Left forelimb (tissue), 1 donor: ENCODE measurements around the gene EPS8L1.
"Not testable (repeated sequence)": the region's sequence is repeated elsewhere in the genome, so short reads cannot be mapped to it uniquely, and the experiment has no call there.

Experiments
- DNase-seq: peaks from one replicate; pipeline ENCODE4 v3.0.0-alpha.2; 2018; ENCODE audit warnings: low spot score

The EPS8L1 gene

DNA sequence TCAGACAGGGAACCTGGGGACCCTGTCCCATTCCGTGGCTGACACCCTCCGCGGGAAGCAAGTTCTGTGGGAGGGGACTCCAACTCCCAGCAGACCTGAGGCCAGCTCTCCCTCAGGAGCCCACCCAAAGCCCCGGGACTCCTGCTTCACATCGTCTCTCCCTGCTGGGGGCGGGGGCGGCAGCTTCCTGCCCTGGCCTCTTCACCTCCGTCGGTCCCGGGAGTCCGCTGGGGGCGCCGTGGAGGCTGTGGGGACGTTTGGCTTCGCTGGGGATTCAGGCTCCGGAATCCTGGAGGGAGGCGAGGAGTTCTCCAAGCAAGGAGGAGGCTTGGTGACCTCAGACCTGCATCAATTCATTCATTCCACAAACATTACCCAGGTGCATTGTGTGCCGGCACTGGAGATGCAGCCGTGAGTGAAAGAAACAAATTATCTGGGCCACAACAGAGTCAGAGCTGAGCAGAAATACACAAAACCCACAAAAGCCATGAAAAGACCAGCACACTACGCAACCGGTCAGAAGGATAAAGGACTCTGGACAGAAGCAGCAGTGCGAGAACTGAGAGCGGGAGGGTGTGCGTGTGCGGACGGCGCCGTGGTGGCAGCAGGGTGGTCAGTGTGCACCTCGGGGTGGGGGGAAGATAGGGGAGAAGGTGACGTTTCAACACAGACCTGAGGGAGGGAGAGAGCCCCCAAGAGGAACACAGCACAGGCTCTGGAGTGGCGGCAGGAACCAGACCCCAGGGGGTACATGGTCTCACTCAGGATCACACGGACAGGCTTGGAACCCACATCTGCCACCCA lies 19.0 kb downstream of the EPS8L1 start:
- DNase-seq: no peak

DNA sequence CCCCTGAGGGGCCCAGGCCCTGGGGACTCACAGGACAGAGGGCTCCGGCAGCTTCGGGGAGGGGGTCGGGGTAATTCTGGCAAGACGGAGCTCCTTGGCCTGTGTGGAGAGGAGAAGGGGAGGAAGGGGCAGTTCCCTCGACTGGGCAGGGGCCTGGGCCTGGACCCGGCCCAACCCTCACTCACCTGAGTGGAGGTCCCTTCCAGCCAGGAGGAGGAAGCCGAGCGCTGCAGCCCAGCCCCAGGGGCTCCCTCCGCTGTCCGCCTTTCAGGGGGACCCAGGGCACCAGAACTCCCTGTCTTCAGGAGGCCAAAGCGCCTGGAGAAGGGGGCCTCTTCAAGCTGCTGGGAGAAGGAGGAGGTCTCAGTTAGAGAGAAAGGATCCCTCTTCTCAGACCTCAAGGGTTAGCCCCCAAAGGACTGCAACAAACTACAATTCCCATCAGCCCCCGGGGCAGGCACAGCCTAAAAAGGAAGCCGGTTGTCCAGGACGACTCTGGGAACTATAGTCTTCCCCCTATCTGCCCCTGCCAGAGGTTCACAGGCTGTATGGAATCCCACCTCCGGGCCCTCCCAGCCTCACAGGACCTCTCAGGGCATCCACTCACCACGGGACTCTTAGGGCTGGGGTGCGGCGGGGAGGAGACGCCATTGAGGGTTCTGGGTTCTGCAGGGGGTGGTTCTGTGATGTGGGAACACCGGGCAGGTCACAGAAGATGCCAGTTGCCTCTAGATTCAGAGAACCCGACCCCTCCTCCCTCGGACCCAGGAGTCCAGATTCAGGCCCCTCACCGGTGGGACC lies 19.8 kb downstream of the EPS8L1 start:
- no peak for DNase-seq

DNA sequence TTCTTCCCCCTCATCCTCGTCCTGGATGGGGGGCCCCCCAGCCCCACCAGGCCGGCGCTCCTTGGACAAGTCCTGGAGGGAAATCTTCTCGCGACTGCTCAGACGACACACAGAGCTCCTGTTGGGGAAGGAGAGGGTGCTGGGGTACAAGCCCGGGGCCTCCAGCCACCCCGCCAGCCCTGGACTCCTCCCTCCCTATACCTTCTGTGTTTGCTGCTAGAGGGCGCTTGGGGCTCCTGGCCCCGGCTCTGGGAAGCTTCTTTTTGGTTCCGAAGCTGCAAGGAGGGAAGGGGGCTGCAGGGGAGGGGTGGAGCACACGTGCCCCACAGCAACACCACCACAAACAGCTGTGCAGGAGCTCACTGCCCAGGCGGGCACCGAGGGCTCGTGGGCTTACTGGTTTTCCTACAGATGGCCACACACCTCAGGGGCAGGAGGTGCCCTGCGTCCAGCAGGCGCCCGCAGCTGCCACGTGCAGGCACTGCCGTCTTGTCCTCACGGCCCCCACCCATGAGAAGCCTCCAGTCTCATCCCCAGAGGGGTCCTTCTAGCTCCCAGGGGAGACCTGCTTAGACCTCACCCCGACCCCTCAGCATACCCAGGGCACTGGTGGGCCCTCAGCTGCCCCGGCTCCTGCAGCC lies 20.5 kb downstream of the EPS8L1 start:
- no peak for DNase-seq

DNA sequence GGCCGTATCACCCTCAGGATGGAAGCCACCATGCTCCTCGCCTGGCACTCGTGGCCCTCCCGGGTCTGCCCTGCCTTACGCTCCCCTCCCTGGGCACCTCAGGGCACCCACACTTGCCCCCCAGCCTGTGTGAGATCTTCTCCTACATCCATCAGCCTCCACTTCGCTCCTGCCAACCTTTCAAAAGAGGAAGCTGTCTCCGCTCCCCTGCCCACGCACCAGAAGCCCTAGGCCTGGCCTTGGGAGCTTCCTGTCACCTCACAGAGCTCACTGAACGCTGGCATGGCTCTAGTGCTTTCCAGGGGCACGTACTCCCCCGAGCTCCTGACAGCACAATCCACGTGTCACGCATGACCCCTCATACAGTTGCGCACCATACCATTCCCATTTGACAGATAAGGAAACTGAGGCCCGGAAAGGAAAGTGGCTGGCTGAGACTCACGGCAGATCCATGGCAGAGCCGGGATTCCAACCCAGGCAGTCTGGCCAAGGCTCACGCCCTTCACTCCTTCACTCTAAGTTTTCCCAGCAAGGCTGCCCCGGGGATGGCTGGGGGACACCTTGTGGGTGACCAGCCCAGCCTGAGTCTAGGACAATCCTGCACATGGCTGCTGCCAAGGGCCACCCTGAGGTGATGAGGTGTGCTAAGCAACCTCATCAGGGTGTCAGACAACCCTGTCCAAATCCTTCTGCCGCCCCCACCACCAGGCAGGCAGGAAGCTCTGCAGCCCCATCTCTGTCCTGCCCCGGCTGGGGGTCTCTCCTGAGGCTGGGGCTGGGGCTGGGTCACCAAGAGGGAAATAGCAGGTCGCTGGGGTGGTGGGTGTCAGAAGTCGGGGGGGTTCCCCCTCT lies 22.4 kb downstream of the EPS8L1 start:
- no peak for DNase-seq

DNA sequence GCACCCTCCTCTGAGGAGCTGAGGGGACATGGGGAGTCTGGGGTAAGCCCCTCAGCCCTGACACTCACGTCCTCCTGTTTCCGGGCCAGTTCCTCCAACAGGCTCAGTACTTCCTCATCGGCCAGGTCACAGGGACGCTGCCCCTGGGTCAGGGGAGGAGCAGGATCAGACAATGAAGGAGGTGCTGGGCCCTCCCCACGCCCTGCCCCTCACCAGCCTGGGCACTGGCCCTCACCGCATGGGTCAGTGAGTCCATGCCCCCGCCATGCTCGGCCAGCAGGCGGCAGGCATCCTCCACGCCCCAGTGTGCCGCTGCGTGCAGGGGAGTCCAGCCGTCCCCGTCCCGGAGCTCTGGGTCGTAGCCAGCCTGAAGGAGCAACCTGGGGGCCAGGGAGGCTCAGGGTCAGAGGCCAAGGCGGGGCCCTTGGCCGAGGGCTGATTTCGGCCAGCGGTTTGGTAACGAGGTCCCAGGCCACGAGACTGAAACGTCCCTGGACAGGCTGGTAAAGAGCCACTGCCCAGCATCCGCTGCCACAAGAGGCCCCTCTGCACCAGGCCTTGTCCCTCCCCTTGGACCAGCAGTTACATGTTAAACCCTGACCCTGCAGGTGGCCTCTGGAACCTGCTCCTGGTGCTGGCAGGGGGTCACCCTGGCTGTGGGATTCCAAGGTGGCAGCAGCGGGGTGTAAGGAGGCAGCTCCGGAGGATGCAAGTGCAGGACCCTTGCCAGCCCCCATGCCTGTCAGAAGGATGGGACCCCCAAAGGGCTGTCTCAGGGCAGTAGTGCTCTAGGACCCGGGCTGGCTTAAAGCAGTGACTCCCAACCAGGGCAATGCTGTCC lies 23.3 kb downstream of the EPS8L1 start:
- no peak for DNase-seq

DNA sequence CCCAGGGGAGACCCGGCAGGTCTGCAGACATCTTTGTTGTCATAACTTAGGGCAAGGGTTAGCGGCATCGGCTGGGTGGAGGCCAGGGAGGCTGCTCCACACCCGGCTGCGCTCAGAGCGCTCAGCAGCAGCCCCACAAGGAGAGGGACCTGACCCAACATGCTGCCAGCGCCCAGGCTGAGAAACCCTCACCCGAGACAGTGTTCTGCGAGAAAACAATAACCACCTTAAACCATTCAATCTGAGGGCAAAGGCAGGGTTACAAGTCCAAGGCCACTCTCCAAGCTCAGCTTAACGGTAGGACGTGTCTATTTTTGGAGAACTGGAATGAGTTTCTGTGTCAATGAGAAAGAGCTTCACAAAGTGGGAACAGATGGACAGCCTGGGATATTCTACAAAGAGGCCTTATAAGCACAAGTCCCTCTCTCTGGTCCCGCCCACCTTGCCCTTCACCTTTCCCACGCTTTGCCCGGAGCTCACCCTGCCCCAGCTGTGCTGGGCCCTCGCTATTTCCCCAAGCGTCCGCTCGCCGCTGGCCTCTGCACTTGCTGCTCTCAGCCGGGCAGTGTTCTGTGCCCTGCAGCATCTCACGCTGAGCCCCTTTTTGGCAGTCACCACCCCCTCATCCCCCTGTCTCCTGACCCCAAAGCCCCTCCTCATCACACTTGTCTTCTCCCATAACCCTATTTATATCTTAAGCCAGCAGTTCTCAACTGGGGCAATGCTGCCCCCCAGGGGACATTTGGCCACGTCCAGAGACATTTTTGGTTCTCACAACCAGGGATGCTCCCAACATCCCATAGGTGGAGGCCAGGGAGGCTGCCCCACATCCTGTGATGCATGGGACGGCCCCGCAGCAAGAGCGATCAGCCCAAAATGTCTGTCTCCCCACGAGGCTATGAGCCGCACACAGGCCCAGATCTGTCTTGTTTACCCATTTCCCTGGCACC lies 24.2 kb downstream of the EPS8L1 start:
- no peak for DNase-seq

DNA sequence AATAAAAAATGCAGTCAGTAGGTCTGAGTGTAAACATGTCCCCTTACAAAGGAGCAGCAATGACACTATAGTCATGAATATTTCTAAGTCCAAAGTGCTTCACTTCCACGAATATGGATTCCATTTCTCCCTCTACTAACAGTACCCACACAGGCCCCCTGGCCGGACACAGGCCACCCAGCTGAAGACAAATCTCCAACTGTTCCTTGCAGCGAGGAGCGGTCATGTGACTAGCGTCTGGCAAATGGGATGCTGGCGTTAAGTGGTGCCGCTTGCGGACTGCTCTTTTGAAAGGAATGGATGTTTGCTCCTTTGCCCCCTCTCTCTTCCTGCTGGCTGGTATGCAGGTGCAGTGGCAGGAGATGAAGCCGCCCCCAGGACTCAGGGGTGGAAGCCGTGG lies 25.6 kb downstream of the EPS8L1 start:
- no peak for DNase-seq

GRCh38 chr19:55103190-55103589 lies 27.5 kb downstream of the EPS8L1 start:
- no peak for DNase-seq

- DNase-seq: no peak
Observed at GRCh38 chr19:55105237-55105636, 29.6 kb downstream of the EPS8L1 start.

GRCh38 chr19:55106591-55106990 lies 30.9 kb downstream of the EPS8L1 start:
- DNase-seq: no peak

GRCh38 chr19:55107252-55107651 lies 31.6 kb downstream of the EPS8L1 start:
- DNase-seq: not testable (repeated sequence)

DNA sequence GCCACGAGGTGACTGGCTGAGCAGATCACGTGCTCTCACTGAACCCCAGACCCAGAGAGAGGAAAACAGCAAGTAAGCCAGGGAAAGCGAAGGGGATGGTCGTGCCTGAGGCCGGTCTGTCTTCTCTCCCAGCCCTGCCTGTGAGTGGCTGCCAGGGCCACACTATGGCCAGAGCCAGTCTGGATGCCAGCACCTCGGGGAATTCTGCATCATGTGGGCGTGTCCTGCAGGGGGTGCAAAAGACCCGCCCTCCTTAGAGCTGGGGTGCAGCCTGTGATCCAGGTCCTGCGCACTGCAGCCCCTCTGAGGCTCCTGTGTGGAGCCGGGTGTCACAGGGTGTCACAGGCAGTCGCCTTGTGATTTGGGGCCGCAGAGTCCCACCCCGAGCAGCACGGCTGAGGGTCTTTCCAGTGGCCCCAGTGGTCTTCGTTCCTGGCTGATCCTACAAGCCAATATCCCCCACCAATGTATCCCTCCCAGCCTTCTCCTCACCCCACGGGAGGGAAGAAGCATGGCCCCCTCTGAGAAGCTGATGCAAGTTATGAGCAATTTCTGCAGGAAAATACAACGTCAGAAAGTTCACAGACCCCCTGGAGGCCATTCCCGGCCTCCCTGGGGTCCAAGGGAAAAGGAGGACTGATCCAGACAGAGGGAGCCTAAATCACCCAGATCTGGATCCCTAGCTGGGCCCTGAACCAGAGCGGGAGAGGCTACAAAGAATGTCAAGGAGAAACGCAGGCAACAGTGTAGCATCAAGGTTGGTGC lies 34.0 kb downstream of the EPS8L1 start:
- DNase-seq: no peak

- DNase-seq: peak; percentile 54
Observed at GRCh38 chr19:55111238-55111831, 35.7 kb downstream of the EPS8L1 start.

DNA sequence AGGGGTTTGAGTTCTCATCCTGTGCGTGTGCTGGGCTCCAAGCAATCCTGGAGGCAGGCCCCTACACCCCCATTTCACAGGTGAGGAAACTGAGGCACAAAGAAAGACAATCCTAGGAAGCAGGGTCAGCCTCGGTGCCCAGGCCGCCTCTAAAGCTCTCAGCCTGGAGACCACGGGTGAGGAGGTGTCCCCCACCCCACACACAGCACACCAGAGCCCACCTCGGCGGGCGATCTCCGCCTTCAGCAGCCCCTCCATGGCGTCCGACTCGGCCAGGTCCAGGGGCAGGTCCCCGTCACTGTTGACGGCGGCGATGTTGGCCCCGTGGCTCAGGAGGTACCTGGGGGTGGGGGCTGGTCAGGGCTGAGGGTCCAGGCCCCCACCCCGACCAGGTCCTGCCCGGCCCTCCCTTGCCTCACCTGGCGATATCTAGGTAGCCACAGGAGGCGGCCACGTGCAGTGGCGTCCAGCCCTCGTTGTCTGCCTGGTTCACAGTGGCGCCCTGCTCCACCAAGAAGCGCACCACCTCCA lies 36.6 kb downstream of the EPS8L1 start:
- DNase-seq: peak; percentile 58

GRCh38 chr19:55112777-55113569 lies 37.3 kb downstream of the EPS8L1 start:
- peak; percentile 58 for DNase-seq

- peak; percentile 90 for DNase-seq
Observed at GRCh38 chr19:55113570-55114039, 37.9 kb downstream of the EPS8L1 start.

GRCh38 chr19:55114566-55115145 lies 39.0 kb downstream of the EPS8L1 start:
- no peak for DNase-seq
